K562 (cell line): Measurements from ENCODE around the gene RYR1. TPM values are rescaled to one million over a fixed set of nuclear protein-coding genes. Genes with fewer than 3 reads are reported as not detected.

Experiments
- DLX4 ChIP-seq: fragments of 250-450 bp; sonication (Bioruptor Pico); IDR thresholded peaks from 2 replicates; pipeline ENCODE4 v1.6.1; 2021; ENCODE audit warnings: mild to moderate bottlenecking
- FOSL1 ChIP-seq: fragments of 200-800 bp; sonication (Bioruptor generic); conservative IDR thresholded peaks from 2 replicates; pipeline ENCODE4 v1.6.1; 2016; ENCODE audit warnings: missing genetic modification characterization, missing compliant biosample characterization
- GATA2 ChIP-seq: sonication (generic); formaldehyde crosslinking; IDR thresholded peaks from 2 replicates; pipeline ENCODE4 v1.4.0; 2020; ENCODE audit warnings: mild to moderate bottlenecking, missing genetic modification reagents
- GATAD2B ChIP-seq: fragments of 450-650 bp; IDR thresholded peaks from 2 replicates; pipeline ENCODE4 v1.6.1; 2017; ENCODE audit warnings: mild to moderate bottlenecking, borderline replicate concordance
- MYC ChIP-seq, 2 experiments: fragments of 250-450 bp in 1 of 2; sonication (Bioruptor Pico) in 1 of 2; IDR thresholded peaks; 2 replicates each; pipeline versions ENCODE4 v1.5.1 to v1.6.1; 2012 to 2021; ENCODE audit warnings: low read depth in 2 of 2, borderline replicate concordance in 1 of 2, improper control_type of control experiment in 1 of 2, low read length in 1 of 2, mild to moderate bottlenecking in 1 of 2, moderate library complexity in 1 of 2
- NFRKB ChIP-seq: fragments of 450-650 bp; IDR thresholded peaks from 2 replicates; pipeline ENCODE4 v1.6.1; 2016; ENCODE audit warnings: low read depth
- RCOR1 ChIP-seq, 2 experiments: IDR thresholded peaks; 2 replicates each; pipeline ENCODE4 v1.6.1; 2012; ENCODE audit warnings: low read depth in 2 of 2, low read length in 2 of 2, borderline replicate concordance in 1 of 2, improper control_type of control experiment in 1 of 2
- TGIF2 ChIP-seq: sonication (generic); formaldehyde crosslinking; IDR thresholded peaks from 2 replicates; pipeline ENCODE4 v1.8.1; 2022; ENCODE audit warnings: mild to moderate bottlenecking, missing genetic modification reagents, moderate library complexity
- YY1 ChIP-seq, 3 experiments: IDR thresholded peaks; 2 replicates each; pipeline ENCODE4 v1.6.1; 2011; ENCODE audit warnings: low read length in 2 of 3, mild to moderate bottlenecking in 2 of 3, moderate library complexity in 2 of 3, borderline replicate concordance in 1 of 3, control low read depth in 1 of 3, low read depth in 1 of 3; ENCODE audit not compliant: insufficient read depth in 3 of 3, insufficient replicate concordance in 2 of 3, control insufficient read depth in 1 of 3, insufficient read length in 1 of 3; ENCODE audit errors: extremely low read depth in 1 of 3
- ZBTB7A ChIP-seq: IDR thresholded peaks from 2 replicates; pipeline ENCODE4 v1.6.1; 2011; ENCODE audit warnings: low read depth, mild to moderate bottlenecking, low read length, moderate library complexity, borderline replicate concordance; ENCODE audit not compliant: control insufficient read depth
- polyA plus RNA-seq, 8 experiments: library from polyadenylated mRNA; depleted of rRNA in 4 of 8; stranded (reverse) in 5 of 8; unstranded in 3 of 8; fragments of >200 nt; fragmentation: Nextera tagmentation in 2 of 8; fragmentation: Illumina TruSeq in 1 of 8; extraction: Ambion mirVana in 2 of 8; extraction: Trizol in 1 of 8; gene quantifications; 2 replicates each; pipeline versions ENCODE4 v1.2.1 to v1.2.3, GENCODE V29; 2011 to 2014; ENCODE audit warnings: inconsistent platforms in 1 of 8, missing spikeins in 1 of 8
- total RNA-seq, 7 experiments: library from RNA; depleted of rRNA in 6 of 7; stranded (reverse); fragments of >200 nt in 6 of 7; fragmentation: Illumina TruSeq in 2 of 7; extraction: Trizol in 2 of 7; gene quantifications; 2 replicates each; pipeline versions ENCODE4 v1.2.1 to v1.2.3, GENCODE V29; 2011 to 2021; ENCODE audit warnings: low replicate concordance in 1 of 7
- TF ChIP-seq, protein P1 (sequence below), 2 experiments: fragments of 450-650 bp in 1 of 2; sonication (generic) in 1 of 2; formaldehyde crosslinking in 1 of 2; IDR thresholded peaks; 2 replicates each; pipeline versions ENCODE4 v1.7.1 to v1.9.0; 2016 to 2022; ENCODE audit warnings: inconsistent platforms in 1 of 2, mild to moderate bottlenecking in 1 of 2, missing genetic modification reagents in 1 of 2
- TF ChIP-seq, protein P2 (sequence below): fragments of 250-450 bp; sonication (Bioruptor Pico); IDR thresholded peaks from 2 replicates; pipeline ENCODE4 v1.5.0; 2021; ENCODE audit warnings: mild to moderate bottlenecking, borderline replicate concordance

Gene RYR1
- total and polyA plus RNA-seq, 9 of the 15 experiments (the other 6 are each of a cell fraction or from before 2014, with no cell fraction given): 0.11 to 7.4 (median 3.7) TPM

- TF ChIP-seq GATA2 (0 out of 2 replicates have a peak, but pooled peaks have one; percentile 34), GATAD2B (0 out of 2 replicates have a peak, but pooled peaks have one; percentile 35), MYC (IDR thresholded peaks at IDR 0.05; ENCODE audit: low read depth, low read length) (no peak), MYC (CRISPR knock-in tag; IDR thresholded peaks at IDR 0.05; ENCODE audit: borderline replicate concordance, low read depth) (0 out of 2 replicates have a peak, but pooled peaks have one; percentile 33), NFRKB (no peak), ZBTB7A (peak; percentile 90), FOSL1 (tag) (no peak), TGIF2 (CRISPR knock-in tag) (no peak), YY1 (IDR thresholded peaks at IDR 0.05; ENCODE audit: borderline replicate concordance in 1 of 3, control insufficient read depth in 1 of 3, extremely low read depth in 1 of 3, insufficient read depth in 3 of 3, insufficient read length in 1 of 3, insufficient replicate concordance in 2 of 3, low read depth in 1 of 3, low read length in 2 of 3) (peak in 1 of 3 experiments; percentile 19), DLX4 (CRISPR knock-in tag) (no peak), RCOR1 (IDR thresholded peaks at IDR 0.05; ENCODE audit: borderline replicate concordance in 1 of 2, low read depth in 2 of 2, low read length in 2 of 2) (peak in 1 of 2 experiments; percentile 41; a peak in 1 of 4 replicates)
- TF ChIP-seq, protein P1, sequence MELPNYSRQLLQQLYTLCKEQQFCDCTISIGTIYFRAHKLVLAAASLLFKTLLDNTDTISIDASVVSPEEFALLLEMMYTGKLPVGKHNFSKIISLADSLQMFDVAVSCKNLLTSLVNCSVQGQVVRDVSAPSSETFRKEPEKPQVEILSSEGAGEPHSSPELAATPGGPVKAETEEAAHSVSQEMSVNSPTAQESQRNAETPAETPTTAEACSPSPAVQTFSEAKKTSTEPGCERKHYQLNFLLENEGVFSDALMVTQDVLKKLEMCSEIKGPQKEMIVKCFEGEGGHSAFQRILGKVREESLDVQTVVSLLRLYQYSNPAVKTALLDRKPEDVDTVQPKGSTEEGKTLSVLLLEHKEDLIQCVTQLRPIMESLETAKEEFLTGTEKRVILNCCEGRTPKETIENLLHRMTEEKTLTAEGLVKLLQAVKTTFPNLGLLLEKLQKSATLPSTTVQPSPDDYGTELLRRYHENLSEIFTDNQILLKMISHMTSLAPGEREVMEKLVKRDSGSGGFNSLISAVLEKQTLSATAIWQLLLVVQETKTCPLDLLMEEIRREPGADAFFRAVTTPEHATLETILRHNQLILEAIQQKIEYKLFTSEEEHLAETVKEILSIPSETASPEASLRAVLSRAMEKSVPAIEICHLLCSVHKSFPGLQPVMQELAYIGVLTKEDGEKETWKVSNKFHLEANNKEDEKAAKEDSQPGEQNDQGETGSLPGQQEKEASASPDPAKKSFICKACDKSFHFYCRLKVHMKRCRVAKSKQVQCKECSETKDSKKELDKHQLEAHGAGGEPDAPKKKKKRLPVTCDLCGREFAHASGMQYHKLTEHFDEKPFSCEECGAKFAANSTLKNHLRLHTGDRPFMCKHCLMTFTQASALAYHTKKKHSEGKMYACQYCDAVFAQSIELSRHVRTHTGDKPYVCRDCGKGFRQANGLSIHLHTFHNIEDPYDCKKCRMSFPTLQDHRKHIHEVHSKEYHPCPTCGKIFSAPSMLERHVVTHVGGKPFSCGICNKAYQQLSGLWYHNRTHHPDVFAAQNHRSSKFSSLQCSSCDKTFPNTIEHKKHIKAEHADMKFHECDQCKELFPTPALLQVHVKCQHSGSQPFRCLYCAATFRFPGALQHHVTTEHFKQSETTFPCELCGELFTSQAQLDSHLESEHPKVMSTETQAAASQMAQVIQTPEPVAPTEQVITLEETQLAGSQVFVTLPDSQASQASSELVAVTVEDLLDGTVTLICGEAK (IDR thresholded peaks at IDR 0.05): peak; percentile 40; the same call in 1 of the 2 replicates
- TF ChIP-seq, protein P1 (CRISPR knock-in tag; IDR thresholded peaks at IDR 0.05): no peak
- TF ChIP-seq, protein P2, sequence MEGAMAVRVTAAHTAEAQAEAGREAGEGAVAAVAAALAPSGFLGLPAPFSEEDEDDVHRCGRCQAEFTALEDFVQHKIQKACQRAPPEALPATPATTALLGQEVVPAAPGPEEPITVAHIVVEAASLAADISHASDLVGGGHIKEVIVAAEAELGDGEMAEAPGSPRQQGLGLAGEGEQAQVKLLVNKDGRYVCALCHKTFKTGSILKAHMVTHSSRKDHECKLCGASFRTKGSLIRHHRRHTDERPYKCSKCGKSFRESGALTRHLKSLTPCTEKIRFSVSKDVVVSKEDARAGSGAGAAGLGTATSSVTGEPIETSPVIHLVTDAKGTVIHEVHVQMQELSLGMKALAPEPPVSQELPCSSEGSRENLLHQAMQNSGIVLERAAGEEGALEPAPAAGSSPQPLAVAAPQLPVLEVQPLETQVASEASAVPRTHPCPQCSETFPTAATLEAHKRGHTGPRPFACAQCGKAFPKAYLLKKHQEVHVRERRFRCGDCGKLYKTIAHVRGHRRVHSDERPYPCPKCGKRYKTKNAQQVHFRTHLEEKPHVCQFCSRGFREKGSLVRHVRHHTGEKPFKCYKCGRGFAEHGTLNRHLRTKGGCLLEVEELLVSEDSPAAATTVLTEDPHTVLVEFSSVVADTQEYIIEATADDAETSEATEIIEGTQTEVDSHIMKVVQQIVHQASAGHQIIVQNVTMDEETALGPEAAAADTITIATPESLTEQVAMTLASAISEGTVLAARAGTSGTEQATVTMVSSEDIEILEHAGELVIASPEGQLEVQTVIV (CRISPR knock-in tag): no peak
These were observed 7.6 kb upstream of the RYR1 start, which contains the start of gene RASGRP4 (continued) for GRCh38 chr19:38425810-38426466.
